ENCODE data around the gene ITPKB. TPM values are rescaled to one million over a fixed set of nuclear protein-coding genes. Genes with fewer than 3 reads are reported as not detected.

The ITPKB gene
- total RNA-seq, 1 donor = 7.5 TPM

GRCh38 chr1:226677027-226678020 lies 61.8 kb downstream of the ITPKB start:
- DNase-seq (ENCODE audit: low read depth) = peak; percentile 93
- TF ChIP-seq, protein P1, sequence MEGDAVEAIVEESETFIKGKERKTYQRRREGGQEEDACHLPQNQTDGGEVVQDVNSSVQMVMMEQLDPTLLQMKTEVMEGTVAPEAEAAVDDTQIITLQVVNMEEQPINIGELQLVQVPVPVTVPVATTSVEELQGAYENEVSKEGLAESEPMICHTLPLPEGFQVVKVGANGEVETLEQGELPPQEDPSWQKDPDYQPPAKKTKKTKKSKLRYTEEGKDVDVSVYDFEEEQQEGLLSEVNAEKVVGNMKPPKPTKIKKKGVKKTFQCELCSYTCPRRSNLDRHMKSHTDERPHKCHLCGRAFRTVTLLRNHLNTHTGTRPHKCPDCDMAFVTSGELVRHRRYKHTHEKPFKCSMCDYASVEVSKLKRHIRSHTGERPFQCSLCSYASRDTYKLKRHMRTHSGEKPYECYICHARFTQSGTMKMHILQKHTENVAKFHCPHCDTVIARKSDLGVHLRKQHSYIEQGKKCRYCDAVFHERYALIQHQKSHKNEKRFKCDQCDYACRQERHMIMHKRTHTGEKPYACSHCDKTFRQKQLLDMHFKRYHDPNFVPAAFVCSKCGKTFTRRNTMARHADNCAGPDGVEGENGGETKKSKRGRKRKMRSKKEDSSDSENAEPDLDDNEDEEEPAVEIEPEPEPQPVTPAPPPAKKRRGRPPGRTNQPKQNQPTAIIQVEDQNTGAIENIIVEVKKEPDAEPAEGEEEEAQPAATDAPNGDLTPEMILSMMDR (IDR thresholded peaks at IDR 0.05; ENCODE audit: insufficient read depth, low read length) = no peak
- no peak overlapping the region for H3K4me3 ChIP-seq (ENCODE audit: low read depth, low read length)

- TF ChIP-seq, protein P1 (IDR thresholded peaks at IDR 0.05; ENCODE audit: insufficient read depth, low read length) = no peak
- no peak overlapping the region for H3K4me3 ChIP-seq (ENCODE audit: low read depth, low read length)
- DNase-seq (ENCODE audit: low read depth) = peak; percentile 51
Observed at GRCh38 chr1:226676381-226676780, 62.7 kb downstream of the ITPKB start.

- DNase-seq (ENCODE audit: low read depth) = no peak
- no peak overlapping the region for H3K4me3 ChIP-seq (ENCODE audit: low read depth, low read length)
- TF ChIP-seq, protein P1 (IDR thresholded peaks at IDR 0.05; ENCODE audit: insufficient read depth, low read length) = no peak
Observed at GRCh38 chr1:226675715-226676357, 63.2 kb downstream of the ITPKB start.

DNA sequence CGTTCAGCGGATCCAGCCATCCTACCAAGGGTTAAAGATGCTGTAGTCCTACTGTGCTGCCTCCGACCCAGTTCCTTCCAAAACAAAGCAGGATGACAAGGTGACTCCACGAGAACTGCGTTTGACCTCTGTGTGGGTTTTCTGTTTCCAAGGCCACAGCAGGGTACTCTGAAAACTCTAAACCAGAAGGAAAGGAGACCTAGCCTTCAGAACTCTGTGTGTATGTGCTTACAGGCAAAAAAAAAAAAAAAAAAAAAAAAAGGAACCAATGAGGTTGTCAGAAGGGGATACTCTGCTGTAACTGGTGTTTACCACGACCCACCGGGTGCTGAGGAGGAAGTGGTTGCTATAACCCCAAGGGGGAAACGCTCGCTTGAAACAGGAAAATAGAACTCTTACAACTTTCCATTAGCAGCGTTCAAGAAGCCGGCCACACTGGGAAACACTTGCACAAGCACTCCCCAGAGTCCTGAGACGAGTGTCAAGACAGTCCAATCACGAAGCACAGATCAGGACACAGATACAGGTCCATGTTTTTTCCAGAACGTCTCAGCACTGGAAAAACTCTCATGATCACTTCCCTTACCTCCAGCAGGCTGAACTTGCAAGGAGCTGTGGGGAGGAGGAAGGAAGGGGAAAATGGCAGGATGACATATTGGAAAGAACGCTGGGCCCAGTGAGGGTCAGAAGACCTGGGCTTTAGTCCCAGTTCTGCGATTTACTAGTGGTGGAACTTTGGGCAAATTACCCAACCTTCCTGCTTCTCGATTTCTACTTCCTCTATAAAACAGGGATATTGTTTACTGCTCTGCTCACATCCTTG lies 64.0 kb downstream of the ITPKB start:
- no peak overlapping the region for H3K4me3 ChIP-seq (ENCODE audit: low read depth, low read length)
- DNase-seq (ENCODE audit: low read depth) = no peak
- TF ChIP-seq, protein P1 (IDR thresholded peaks at IDR 0.05; ENCODE audit: insufficient read depth, low read length) = no peak

- DNase-seq (ENCODE audit: low read depth) = no peak
- TF ChIP-seq, protein P1 (IDR thresholded peaks at IDR 0.05; ENCODE audit: insufficient read depth, low read length) = no peak
- no peak overlapping the region for H3K4me3 ChIP-seq (ENCODE audit: low read depth, low read length)
Observed at GRCh38 chr1:226672339-226672762, 66.7 kb downstream of the ITPKB start.

GRCh38 chr1:226671277-226671676 lies 67.8 kb downstream of the ITPKB start:
- TF ChIP-seq, protein P1 (IDR thresholded peaks at IDR 0.05; ENCODE audit: insufficient read depth, low read length) = no peak
- no peak for DNase-seq (ENCODE audit: low read depth)
- no peak overlapping the region for H3K4me3 ChIP-seq (ENCODE audit: low read depth, low read length)

Data from fibroblast of the aortic adventitia (primary cell).